Cardiac fibroblast (primary cell): ENCODE results near the gene RNF183.

Experiments used
- DNase-seq, 2 donors: peaks; one replicate each; pipeline versions ENCODE4 v3.0.0 to v3.0.0-alpha.2; 2010; ENCODE audit warnings: low read depth in 2 of 2
- H3K4me3 ChIP-seq, 2 donors: replicated peaks in 1 of 2; 1 replicate in 1 of 2; 2 replicates in 1 of 2; pipeline ENCODE4 v1.5.1; 2011; ENCODE audit warnings: low read depth in 2 of 2, low read length in 2 of 2, mild to moderate bottlenecking in 2 of 2, moderate library complexity in 1 of 2
- CTCF ChIP-seq: IDR thresholded peaks from one replicate; pipeline ENCODE4 v1.5.1; 2011; ENCODE audit warnings: low read depth, mild to moderate bottlenecking, low read length, inconsistent platforms

RNF183 gene

GRCh38 chr9:113302792-113303418 lies at the start of gene RNF183:
TSS of gene RNF183 (minus strand) at chr9:113303376. CDS start at chr9:113298184, 5,192 bp downstream.
- no peak for TF ChIP-seq CTCF
- no peak for DNase-seq
- H3K4me3 ChIP-seq, result no peak within 1 kb of the TSS

- no peak for TF ChIP-seq CTCF
- no peak for DNase-seq
- no peak overlapping the region for H3K4me3 ChIP-seq
These were observed 49.2 kb upstream of the RNF183 start for GRCh38 chr9:113352411-113352810.

GRCh38 chr9:113352006-113352405 lies 48.8 kb upstream of the RNF183 start:
- TF ChIP-seq CTCF, result no peak
- no peak overlapping the region for H3K4me3 ChIP-seq
- no peak for DNase-seq

GRCh38 chr9:113350937-113351336 lies 47.8 kb upstream of the RNF183 start:
- H3K4me3 ChIP-seq, result no peak overlapping the region
- TF ChIP-seq CTCF, result no peak
- DNase-seq, result no peak

- H3K4me3 ChIP-seq, result no peak overlapping the region
- DNase-seq, result no peak
- TF ChIP-seq CTCF, result no peak
These were observed 47.0 kb upstream of the RNF183 start for GRCh38 chr9:113350107-113350661.

- DNase-seq, result no peak
- no peak within 1 kb of the TSS for H3K4me3 ChIP-seq
- no peak for TF ChIP-seq CTCF
These were observed 46.4 kb upstream of the RNF183 start, which contains the start of gene BSPRY for GRCh38 chr9:113349445-113350094. TSS of gene BSPRY (plus strand) at chr9:113349541. CDS start at chr9:113349580, 39 bp downstream.
